GM18505 (cell line): Measurements from ENCODE around the gene PALMD.

Source experiments
- ATAC-seq: cut with Tn5 transposase; IDR thresholded peaks from one replicate; pipeline ENCODE4 v1.9.1; 2021; ENCODE audit not compliant: unreplicated experiment
- POLR2A ChIP-seq: IDR thresholded peaks from 4 replicates; pipeline ENCODE4 v1.6.1; 2011; ENCODE audit warnings: borderline replicate concordance; ENCODE audit not compliant: insufficient read depth, insufficient read length; ENCODE audit errors: extremely low read depth

Gene PALMD

GRCh38 chr1:99619583-99619982 is 26.3 kb upstream of the PALMD start:
- no peak for ATAC-seq
- no peak for TF ChIP-seq POLR2A

DNA sequence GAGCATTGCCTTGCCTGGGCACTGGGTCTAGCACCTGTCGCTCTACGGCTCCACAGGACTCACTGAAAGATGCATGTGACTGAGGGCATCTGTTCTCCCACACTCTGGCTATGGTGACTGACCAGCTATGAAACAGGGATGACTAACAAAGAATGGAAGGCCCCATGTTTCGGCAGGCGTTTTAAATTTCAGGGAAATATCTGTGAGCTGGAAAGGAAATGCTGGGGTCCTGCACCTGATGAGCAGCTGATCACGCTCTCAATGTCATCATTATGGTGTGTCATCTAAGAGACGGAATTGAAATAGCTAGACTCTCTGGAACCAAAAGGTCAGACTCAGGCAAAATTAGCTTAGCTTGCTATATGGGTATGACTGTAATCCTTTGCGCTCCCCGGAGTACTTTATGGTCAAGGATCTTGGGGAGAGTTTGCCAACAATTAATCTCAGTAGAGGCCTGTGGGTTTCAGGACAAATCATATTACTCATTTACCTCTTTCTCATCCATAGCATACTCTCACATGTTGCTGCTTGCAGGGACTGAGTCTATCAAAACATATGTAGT is 24.5 kb upstream of the PALMD start:
- TF ChIP-seq POLR2A = no peak
- ATAC-seq = no peak

DNA sequence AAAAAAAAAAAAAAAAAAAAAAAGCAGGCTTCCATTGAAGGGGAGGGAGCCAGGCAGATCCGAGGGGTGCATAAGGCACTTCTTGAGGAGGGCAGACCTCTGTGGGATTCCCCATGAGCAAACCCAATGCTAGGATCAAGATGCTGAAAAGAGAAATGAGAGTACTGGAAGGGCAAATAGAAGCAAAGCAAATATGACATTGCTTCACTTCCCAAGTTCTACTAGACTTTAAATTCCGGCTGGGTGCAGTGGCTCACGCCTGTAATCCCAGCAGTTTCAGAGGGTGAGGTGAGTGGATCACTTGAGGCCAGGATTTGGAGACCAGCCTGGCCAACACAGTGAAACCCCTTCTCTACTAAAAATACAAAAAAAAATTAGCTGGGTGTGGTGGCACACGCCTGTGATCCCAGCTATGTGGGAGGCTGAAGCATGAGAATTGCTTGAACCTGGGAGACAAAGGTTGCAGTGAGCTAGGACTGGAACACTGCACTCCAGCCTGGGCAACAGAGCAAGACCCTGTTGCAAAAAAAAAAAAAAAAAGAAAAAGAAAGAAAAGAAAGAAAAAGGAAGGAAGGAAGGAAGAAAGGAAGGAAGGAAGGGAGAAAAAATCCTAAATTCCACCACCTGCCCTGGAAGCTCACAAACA is 23.1 kb upstream of the PALMD start:
- no peak for TF ChIP-seq POLR2A
- no peak for ATAC-seq

- ATAC-seq = no peak
- no peak for TF ChIP-seq POLR2A
These were observed 22.4 kb upstream of the PALMD start for GRCh38 chr1:99623554-99623953.

DNA sequence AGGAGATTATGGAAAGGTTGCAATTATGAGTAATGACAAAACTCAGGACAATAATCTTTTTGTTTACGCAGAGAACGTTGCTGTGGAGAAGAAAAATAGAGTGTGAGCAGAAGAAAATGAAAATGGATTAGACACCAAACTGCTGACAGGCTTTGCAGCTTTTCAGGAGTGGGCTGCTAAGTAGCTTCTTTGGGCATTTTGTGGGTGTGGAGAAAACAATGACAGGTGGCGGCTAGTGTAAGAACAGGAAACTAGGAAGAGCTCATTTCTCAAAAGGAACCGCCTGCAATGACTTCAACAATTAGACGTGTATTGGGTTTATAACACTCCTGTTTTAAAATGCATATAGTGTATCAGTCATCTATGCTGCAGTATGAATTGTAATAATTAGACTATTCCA is 18.3 kb upstream of the PALMD start:
- TF ChIP-seq POLR2A = no peak
- ATAC-seq = no peak

- ATAC-seq = no peak
- TF ChIP-seq POLR2A = no peak
These were observed 16.7 kb upstream of the PALMD start for GRCh38 chr1:99629164-99629563.

- no peak for TF ChIP-seq POLR2A
- ATAC-seq = no peak
These were observed 10.8 kb upstream of the PALMD start for GRCh38 chr1:99634971-99635624.

DNA sequence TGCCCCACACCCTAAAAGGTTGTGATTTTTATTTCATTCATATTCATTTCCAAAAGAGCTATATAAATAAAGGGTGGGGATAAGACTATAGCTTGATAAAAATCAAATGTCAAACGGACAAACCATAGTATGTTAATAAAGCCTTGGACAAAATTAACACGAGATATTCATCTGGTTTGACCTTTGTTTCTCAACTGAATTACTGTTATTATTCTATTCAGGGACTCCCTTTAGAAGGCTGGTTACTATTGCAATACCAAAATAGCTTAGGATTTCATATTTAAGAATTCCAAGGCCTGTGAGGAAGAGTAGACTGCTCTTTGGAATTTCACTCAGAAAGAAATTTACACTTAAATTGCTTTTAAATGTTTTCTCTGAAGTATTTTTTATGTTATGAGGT is 10.2 kb upstream of the PALMD start:
- TF ChIP-seq POLR2A = no peak
- ATAC-seq = no peak

GRCh38 chr1:99636647-99637175 is 9.2 kb upstream of the PALMD start:
- no peak for TF ChIP-seq POLR2A
- no peak for ATAC-seq

GRCh38 chr1:99638853-99639252 is 7.1 kb upstream of the PALMD start:
- no peak for TF ChIP-seq POLR2A
- no peak for ATAC-seq

DNA sequence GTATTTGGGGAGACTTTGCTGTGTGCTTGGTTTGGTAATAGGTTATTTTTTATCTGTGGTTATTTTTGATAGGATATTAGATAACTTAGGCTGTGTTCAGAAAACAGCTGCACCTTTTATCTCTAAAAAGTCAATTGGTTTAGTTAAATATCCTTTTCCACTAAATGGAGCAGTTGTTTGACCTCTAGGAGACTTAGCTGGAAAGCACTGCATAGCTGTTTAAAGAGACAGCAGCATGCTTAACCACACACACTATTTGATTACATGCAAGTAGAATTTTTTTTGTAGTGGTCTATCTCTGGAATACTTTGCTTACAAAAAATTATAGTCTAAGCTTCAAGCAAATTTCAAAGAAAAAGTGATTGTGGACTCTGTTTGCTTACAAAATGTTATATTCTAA is 6.5 kb upstream of the PALMD start:
- no peak for TF ChIP-seq POLR2A
- no peak for ATAC-seq

DNA sequence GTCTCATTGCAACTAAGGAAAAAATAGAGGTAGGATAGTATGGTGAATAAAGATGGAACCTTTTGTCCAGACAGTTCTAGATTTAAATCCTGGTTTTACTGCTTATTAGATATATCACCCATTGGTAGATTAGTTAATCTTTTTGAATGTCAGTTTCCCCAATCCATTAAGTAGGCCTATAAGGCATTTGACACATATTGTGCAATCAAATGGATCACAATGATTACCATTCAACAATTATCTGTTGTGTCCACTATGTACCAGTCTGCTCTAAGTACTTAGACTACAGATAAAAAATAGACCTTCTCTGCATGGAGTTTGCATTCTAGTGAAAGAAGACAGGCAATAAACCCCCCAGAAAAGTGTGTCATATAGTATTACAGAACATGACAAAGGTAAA is 6.0 kb upstream of the PALMD start:
- ATAC-seq = no peak
- TF ChIP-seq POLR2A = no peak

DNA sequence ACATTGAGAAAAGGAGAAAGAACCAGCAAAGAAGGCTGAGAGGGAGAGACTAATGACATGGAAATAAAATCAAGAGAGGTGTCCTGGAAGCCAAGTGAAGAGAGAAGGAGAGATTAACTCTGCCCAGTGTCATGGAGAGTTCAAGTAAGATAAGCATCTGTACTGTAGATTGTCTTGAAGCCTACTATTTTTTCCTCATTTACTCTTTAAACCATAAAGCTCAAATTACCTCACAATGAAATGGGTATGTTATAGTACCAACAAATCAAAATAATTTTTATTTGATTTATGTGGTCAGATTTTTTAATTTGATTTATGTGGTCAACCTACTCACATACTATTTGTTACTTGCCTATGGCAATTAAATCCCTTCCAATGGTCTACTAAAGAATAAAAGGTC is 5.2 kb upstream of the PALMD start:
- TF ChIP-seq POLR2A = no peak
- ATAC-seq = no peak

DNA sequence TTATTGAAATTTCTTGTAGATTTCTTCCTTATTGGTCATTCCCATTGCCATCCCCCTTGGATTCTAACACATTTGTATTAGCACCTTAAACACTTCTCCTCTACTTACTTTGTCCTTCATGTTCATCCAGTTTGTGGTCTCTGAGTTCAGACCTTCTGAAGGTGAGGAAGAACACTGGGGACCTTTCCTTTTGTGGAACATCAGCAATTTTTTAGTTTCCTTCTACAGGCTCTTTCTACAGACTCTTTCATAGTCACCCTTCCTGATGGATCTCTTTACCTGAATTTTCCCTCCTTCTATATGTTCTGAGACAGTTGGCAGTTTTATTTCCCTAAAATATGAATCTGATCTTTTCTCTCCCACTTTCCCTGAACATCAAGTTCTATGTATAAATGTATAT is 4.4 kb upstream of the PALMD start:
- ATAC-seq = no peak
- TF ChIP-seq POLR2A = no peak
